Activated CD8-positive, alpha-beta memory T cell treated with anti-CD3 and anti-CD28 coated beads, Interleukin-2, amount 50 U/mL, for 24 hours (primary cell): Measurements from ENCODE around the gene TNS1.

ENCODE experiments used
- DNase-seq: peaks from one replicate; pipeline ENCODE4 v3.0.0-alpha.2; 2020; ENCODE audit errors: extremely low read depth

Gene TNS1

GRCh38 chr2:217870528-217871011, 132.2 kb downstream of the TNS1 start:
- DNase-seq, result no peak

GRCh38 chr2:217868911-217869334, 133.9 kb downstream of the TNS1 start:
- DNase-seq, result no peak

GRCh38 chr2:217868265-217868892, 134.4 kb downstream of the TNS1 start:
- DNase-seq, result no peak

- no peak for DNase-seq
Observed at GRCh38 chr2:217866457-217866856, 136.3 kb downstream of the TNS1 start.

- DNase-seq, result no peak
Observed at GRCh38 chr2:217864963-217865772, 137.6 kb downstream of the TNS1 start.

GRCh38 chr2:217863883-217864282, 138.9 kb downstream of the TNS1 start:
- no peak for DNase-seq

GRCh38 chr2:217861334-217861877, 141.4 kb downstream of the TNS1 start:
- DNase-seq, result no peak

- DNase-seq, result no peak
Observed at GRCh38 chr2:217859926-217860325, 142.9 kb downstream of the TNS1 start.

- no peak for DNase-seq
Observed at GRCh38 chr2:217858519-217859491, 144.0 kb downstream of the TNS1 start.

- no peak for DNase-seq
Observed at GRCh38 chr2:217857624-217858506, 144.9 kb downstream of the TNS1 start.

- no peak for DNase-seq
Observed at GRCh38 chr2:217856871-217857270, 145.9 kb downstream of the TNS1 start.

GRCh38 chr2:217856159-217856558, 146.6 kb downstream of the TNS1 start:
- no peak for DNase-seq

GRCh38 chr2:217854684-217855420, 147.9 kb downstream of the TNS1 start:
- no peak for DNase-seq

- no peak for DNase-seq
Observed at GRCh38 chr2:217853961-217854360, 148.8 kb downstream of the TNS1 start.

- no peak for DNase-seq
Observed at GRCh38 chr2:217853301-217853881, 149.4 kb downstream of the TNS1 start.

- DNase-seq, result no peak
Observed at GRCh38 chr2:217852555-217853211, 150.1 kb downstream of the TNS1 start.

- DNase-seq, result no peak
Observed at GRCh38 chr2:217851191-217852020, 151.4 kb downstream of the TNS1 start.
